ENCODE measurements around the gene CEACAM16.

Gene CEACAM16

DNA sequence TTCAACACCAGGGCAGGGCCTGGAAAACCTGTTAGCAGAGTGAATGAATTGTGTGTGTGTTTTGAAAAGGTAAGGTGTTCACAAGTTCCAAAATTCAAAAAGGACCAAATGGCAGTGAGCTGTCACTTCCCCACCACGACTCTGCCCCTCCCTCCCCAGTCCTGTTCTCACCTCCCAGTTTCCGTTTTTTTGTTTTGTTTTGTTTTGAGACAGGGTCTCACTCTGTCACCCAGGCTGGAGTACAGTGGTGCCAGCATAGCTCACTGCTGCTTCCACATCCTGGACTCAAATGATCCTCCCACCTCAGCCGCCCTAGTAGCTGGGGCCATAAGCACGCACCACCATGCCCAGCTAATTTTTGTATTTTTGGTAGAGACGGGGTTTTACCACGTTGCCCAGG is 29.2 kb downstream of the CEACAM16 start:
- no peak for DNase-seq

GRCh38 chr19:44729516-44730033 is 30.6 kb downstream of the CEACAM16 start:
- DNase-seq, result no peak

DNA sequence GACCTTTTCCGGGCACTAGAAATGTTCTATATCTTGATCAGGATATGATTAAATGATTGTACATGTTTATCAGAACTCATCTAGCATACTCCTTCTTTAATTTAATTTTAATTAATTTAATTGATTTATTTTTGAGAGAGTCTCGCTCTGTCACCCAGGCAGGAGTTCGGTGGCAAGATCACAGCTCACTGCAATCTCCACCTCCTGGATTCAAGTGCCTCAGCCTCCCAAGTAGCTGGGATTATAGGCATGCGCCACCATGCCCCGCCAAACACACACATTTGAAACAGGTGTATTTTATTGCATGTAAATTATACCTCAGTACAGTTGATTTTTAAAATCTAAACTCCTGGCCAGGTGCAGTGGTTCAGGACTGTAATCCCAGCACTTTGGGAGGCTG is 32.1 kb downstream of the CEACAM16 start:
- DNase-seq, result no peak

- DNase-seq, result no peak
Measured at GRCh38 chr19:44731622-44732021, 32.7 kb downstream of the CEACAM16 start.

DNA sequence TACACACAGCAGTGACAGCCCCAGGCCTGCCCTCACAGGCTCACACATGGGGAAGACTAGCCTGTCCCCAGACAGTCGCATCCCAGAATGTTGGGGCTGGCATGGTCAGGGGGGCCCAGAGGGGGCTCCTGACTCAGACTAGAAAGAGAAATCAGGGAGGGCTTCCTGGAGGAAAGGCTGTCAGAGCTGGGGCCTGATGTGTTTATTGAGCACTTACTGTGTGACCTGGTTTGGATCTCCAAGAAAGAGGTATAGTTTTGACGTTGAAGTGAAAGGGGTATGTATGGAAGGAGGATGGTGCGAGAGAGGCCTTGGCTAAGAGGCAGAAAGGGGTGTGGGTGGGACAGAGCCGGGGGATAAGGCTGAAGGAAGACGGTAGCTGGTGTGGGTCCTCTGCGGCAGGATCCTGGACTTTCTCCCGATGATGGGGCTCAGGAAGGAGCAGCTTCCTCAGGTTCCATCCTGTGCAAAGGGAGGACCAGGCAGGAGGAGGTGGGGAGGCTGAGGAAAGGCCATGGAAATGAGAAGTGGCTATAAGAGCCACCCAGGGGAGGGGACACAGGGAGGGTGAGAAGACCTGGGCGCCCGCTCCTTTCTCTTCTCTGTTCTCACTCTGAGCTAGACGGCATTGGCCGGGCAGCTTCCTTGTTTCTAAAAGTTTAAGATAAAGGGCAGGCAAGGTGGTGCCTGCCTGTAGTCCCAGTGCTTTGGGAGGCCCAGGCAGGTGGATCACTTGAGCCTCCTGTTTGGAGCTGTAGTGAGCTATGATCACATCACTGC is 33.5 kb downstream of the CEACAM16 start:
- no peak for DNase-seq

DNA sequence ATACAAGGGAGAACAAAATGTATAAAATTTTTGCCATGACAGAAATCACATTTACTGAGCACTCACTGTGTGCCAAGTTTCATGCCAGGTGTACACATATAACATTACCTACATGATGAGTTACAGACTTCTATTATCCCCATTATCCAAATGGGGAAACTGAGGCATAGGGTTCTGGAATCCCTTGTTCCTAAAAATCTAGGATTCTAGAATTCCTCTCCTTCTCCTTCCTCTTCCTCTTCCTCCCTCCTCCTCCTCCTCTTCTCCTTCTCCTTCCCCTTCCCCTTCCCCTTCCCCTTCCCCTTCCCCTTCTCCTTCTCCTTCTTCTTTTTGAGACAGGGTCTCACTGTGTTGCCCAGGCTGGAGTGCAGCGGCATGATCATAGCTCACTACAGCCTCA is 35.4 kb downstream of the CEACAM16 start:
- DNase-seq, result no peak

DNA sequence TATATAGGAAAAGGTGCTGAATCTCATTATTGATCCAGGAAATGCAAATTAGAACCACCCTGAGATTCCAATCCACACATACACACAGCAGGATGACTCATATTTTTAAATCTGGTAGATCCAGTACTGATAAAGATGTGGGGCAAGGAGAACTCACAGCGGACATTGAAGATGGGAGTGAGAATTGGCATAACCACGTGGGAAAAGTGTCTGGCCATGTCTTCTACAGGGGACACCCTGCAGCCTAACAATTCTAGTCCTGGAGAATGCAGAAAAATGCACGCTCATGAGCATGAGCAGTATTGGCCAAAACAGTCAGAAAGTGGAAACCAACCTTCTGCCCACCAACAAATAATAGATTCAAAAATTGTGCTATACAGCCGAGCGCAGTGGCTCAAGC is 36.1 kb downstream of the CEACAM16 start:
- DNase-seq, result no peak

GRCh38 chr19:44737238-44738071 is 38.5 kb downstream of the CEACAM16 start:
- DNase-seq, result no peak

- no peak for DNase-seq
Measured at GRCh38 chr19:44738136-44738535, 39.2 kb downstream of the CEACAM16 start.

DNA sequence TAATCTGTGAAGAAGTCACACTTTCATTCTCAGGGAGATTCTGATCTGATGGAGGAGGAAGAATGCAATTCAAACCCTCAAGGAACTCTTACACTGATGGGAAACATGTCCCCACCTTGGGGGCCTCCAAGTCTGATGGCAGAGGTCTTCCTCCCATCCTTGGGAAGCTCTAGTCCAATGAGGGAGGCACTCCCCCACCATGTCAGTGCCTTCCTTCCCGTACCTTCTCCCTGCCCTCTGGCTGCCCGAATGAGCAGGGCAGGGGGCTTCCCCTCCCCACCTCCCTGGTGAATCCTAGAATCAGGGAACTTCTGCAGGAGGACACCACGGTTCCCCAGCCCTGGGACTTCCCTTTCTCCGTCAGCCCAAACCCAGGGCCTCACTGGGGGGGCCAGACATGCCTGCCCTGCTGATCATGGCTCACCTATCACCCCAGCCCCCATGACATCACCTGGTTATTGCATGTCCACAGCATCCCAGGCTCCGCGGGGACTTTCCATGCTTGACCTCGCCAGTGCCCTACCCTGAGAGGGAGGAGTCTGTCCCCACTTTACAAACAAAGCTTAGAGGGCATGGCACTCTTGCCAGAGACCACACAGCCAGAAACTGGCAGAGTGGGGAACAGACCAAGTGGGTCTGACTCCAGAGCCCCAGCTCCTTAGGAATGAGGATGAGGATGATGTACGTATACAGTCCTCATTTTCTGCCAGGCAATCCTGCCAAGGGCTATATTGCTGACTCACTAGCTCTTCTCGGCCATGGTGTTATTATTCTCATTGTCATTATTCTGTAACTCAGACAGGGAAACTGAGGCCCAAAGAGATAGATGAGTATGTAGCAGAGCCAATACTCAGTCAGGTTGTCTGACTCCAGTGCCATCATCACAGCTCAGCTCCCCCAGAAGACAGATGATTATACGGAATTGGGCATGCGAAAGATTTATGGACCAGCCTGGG is 39.9 kb downstream of the CEACAM16 start:
- no peak for DNase-seq

- DNase-seq, result no peak
Measured at GRCh38 chr19:44740351-44740824, 41.4 kb downstream of the CEACAM16 start.

GRCh38 chr19:44741258-44741731 is 42.3 kb downstream of the CEACAM16 start:
- DNase-seq, result peak; percentile 18

GRCh38 chr19:44741841-44742329 is 42.9 kb downstream of the CEACAM16 start:
- peak; percentile 62 for DNase-seq

DNA sequence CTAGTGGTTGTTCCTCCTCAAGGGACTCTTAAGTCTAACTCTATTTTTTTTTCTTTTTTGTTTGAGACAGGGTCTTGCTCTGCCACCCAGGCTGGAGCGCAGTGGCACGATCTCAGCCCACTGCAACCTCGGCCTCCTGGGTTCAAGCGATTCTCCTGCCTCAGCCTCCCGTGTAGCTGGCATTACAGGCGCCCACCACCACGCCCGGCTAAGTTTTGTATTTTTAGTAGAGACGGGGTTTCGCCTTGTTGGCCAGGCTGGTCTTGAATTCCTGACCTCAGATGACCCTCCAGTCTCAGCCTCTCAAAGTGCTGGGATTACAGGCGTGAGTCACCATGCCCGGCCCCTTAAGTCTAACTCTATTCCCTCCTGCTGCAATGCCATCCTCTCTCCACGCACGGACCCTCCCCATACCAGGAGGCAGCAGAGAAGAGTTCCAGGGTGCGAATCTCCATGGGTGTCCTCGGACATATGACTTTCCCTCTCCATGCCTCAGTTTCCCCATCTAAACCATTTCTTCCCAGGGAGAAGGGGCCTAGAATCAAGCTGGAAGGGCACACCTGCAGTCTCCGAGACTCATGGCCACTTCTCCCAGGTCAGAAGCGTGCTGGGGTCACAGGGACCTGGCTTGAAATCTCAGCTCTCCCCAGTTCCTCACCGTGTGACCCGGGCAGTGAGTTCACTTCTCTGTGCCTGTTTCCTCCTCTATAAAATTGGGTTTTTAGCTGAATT is 43.5 kb downstream of the CEACAM16 start:
- no peak for DNase-seq

DNA sequence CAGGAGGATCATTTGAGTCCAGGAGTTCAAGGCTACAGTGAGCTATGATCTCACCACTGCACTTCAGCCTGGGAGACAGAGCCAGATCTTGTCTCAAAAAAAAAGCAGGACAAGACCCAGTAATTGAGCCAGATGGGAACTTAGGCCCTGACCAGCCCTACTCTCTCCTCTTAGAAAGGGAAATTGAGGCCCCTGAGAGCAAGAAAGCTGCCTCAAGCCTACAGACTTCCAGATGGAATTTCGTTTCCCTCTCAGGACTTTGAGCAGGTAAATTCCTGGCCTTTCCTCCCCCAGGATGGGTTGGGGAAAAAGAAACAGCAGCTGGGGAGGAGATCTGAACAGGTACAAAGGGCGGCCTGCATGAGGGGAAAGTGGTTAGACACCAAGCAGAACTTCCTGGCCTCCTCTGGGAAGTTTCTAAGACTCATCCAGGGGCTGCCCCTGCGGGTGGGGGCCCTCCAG is 46.0 kb downstream of the CEACAM16 start:
- no peak for DNase-seq

DNA sequence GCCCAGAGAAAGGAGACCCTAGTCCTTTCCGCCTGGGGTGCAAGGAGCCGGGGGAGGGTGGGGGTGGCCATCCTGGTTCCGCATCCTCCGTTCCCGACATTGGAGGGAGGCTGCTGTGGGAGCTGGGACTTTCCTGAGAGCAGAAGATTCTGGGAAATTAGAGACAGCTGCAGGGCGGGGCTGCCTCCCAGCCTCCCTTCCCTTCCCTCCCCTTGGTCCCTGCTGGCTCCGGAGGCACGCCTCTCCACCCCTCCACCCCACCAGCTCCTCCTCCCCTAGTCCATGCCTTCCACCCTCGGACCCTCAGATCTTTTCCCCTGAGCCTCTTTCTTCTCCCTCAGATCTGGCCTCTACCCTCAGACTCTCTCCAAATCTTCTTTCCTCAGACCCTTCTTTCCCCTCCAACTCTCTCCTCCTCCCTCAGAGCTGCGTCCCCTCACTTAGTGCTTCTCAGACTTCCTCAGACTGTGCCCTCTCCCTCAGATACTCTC is 46.4 kb downstream of the CEACAM16 start:
- no peak for DNase-seq

GRCh38 chr19:44745887-44746600 is 47.1 kb downstream of the CEACAM16 start:
- DNase-seq, result no peak

DNA sequence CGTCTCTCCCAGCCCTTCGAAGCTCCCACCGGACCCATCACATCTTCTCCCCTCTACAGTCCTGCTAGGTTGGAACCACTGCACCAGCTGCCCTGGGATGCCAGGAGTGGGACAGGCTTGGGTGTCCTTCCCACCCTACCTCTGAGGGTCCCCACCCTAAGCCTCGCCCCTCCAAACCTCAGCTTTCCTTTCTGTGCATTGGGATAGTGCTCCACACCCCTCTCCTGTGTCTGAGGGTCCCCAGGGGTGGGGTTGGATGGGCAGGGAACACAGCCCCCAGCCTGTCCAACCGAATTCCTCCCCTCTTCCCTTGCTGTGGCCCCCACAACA is 47.6 kb downstream of the CEACAM16 start:
- DNase-seq, result no peak

- no peak for DNase-seq
Measured at GRCh38 chr19:44746946-44747738, 48.2 kb downstream of the CEACAM16 start.

Measured in NCI-H1092 treated with DMSO at 0.1 percent for 48 hours (cell line).